Measurements from ENCODE around the gene MTMR3. TPM values are rescaled to one million over a fixed set of nuclear protein-coding genes. Genes with fewer than 3 reads are reported as not detected.

Gene MTMR3
- total and polyA plus RNA-seq, 2 donors (not counting 1 experiment from before 2014, with no cell fraction given) = 31.7 to 67.8 TPM

DNA sequence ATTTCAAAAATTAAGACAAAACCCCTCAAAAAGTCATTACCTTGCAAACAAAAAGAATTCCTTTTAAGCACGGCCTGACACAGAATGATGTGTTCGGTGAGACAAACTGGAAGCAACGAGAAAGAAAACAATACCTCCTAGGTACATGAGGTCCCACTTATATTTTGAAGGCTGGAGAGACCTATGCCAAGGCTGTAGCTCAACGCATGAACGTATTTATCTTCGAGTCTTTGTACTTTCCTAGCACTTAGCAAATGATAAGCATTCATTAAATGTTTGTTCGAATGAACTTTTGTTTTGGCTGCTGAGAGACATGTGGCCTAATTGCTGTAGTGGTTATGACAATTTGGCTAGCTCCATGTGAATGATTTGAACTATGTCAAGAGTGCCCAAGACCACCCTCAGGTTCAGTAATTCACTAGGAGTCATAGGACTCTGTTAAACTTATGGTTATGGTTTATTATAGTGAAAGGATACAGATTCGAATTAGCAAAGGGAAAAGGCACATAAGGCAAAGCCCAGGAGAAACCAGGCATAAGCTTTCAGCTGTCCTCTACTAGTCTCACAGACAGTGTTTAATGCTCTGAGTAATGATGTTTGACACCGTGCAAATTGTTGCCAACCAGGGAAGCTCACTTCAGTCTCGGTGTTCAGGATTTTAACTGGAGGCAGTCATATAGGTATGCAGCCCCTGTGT is 171.2 kb downstream of the MTMR3 start:
- WGBS (ENCODE audit: insufficient coverage) = 93% methylated on average over 7 of the region's 10 CpGs
- no peak for TF ChIP-seq EZH2 (IDR thresholded peaks at IDR 0.05; ENCODE audit: borderline replicate concordance, insufficient read depth, low read depth, low read length, poor library complexity, severe bottlenecking)
- TF ChIP-seq, protein P1, sequence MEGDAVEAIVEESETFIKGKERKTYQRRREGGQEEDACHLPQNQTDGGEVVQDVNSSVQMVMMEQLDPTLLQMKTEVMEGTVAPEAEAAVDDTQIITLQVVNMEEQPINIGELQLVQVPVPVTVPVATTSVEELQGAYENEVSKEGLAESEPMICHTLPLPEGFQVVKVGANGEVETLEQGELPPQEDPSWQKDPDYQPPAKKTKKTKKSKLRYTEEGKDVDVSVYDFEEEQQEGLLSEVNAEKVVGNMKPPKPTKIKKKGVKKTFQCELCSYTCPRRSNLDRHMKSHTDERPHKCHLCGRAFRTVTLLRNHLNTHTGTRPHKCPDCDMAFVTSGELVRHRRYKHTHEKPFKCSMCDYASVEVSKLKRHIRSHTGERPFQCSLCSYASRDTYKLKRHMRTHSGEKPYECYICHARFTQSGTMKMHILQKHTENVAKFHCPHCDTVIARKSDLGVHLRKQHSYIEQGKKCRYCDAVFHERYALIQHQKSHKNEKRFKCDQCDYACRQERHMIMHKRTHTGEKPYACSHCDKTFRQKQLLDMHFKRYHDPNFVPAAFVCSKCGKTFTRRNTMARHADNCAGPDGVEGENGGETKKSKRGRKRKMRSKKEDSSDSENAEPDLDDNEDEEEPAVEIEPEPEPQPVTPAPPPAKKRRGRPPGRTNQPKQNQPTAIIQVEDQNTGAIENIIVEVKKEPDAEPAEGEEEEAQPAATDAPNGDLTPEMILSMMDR (IDR thresholded peaks at IDR 0.05) = no peak

DNA sequence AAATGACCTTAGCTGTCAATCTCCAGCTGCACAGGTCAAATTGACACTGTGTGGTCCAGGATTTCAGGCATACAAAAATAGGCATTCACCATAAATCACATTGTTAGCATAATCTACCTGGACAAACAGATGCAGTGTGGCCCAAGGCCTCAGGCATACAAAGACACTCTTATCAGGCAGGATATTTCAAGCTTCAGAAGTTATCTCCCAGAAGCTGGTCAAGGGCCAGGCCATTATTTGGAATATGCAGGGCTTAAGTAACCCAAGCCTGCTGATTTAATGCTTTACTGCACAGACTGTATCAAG is 171.7 kb downstream of the MTMR3 start:
- ATAC-seq (ENCODE audit: low read depth) (no peak), DNase-seq (no peak)
- Histone ChIP-seq H2AFZ (ENCODE audit: insufficient read depth, low read depth, low read length, poor library complexity, severe bottlenecking) (no peak overlapping the region), H3K79me2 (ENCODE audit: control insufficient read depth, insufficient read depth, low read length) (no peaks in the 10 kb centered on the region), H3K4me3 (ENCODE audit: control extremely low read depth in 1 of 5, extremely low read depth in 1 of 5, insufficient read depth in 1 of 5, low read depth in 2 of 5, low read length in 4 of 5) (no peak overlapping the region), H4K20me1 (ENCODE audit: control insufficient read depth, insufficient read depth, low read length, poor library complexity, severe bottlenecking) (no peaks in the 10 kb centered on the region), H3K27ac (ENCODE audit: low read length in 2 of 2) (no peak overlapping the region), H3K9ac (ENCODE audit: low read length) (no peak overlapping the region), H3K36me3 (replicated peaks in 1 of 2; ENCODE audit: control extremely low read depth in 1 of 2, control insufficient read depth in 1 of 2, extremely low read depth in 1 of 2, insufficient read depth in 2 of 2, low read length in 1 of 2) (no peaks in the 10 kb centered on the region), H3K27me3 (replicated peaks in 1 of 4; ENCODE audit: control extremely low read depth in 1 of 4, control insufficient read depth in 3 of 4, insufficient read depth in 4 of 4, low read length in 3 of 4) (no peaks in the 10 kb centered on the region), H3K9me3 (ENCODE audit: control extremely low read depth in 1 of 3, control insufficient read depth in 2 of 3, insufficient read depth in 1 of 3, low read length in 2 of 3) (peaks cover 0 to 15% (median 7%) of the 10 kb centered on the region in 3 donors), H3K4me1 (ENCODE audit: control insufficient read depth in 2 of 2, insufficient read depth in 2 of 2, low read length in 2 of 2) (no peaks in the 10 kb centered on the region), H3K4me2 (replicated peaks; ENCODE audit: low read depth, low read length, poor library complexity, severe bottlenecking) (no peak overlapping the region)
- intact Hi-C loops (cut with micrococcal nuclease) = no loop called here
- POLR2A ChIA-PET = no interaction called here
- CTCF ChIA-PET = no interaction called here
- H3K27ac Mint-ChIP-seq = no peak overlapping the region
- TF ChIP-seq, protein P1 (IDR thresholded peaks at IDR 0.05) = no peak
- TF ChIP-seq EZH2 (IDR thresholded peaks at IDR 0.05; ENCODE audit: borderline replicate concordance, insufficient read depth, low read depth, low read length, poor library complexity, severe bottlenecking) = no peak
- peaks cover 6% of the 10 kb centered on the region for H3K9me3 Mint-ChIP-seq (ENCODE audit: insufficient read depth)
- peaks cover 5% of the 10 kb centered on the region for H3K27me3 Mint-ChIP-seq
- H3K4me3 Mint-ChIP-seq = no peak overlapping the region
- H3K4me1 Mint-ChIP-seq = no peaks in the 10 kb centered on the region

More for the DNA sequence above, 171.2 kb downstream of the MTMR3 start:
- H2AFZ ChIP-seq (ENCODE audit: insufficient read depth, low read depth, low read length, poor library complexity, severe bottlenecking) = no peak overlapping the region
- Mint-ChIP-seq H3K9me3 (ENCODE audit: insufficient read depth) (peaks cover 6% of the 10 kb centered on the region), H3K27ac (no peak overlapping the region), H3K4me1 (no peaks in the 10 kb centered on the region), H3K4me3 (no peak overlapping the region), H3K27me3 (peaks cover 2% of the 10 kb centered on the region)
- H3K9ac ChIP-seq (ENCODE audit: low read length) = no peak overlapping the region
- ATAC-seq (ENCODE audit: low read depth) (no peak), DNase-seq (no peak)
- no peaks in the 10 kb centered on the region for H3K36me3 ChIP-seq (replicated peaks in 1 of 2; ENCODE audit: control extremely low read depth in 1 of 2, control insufficient read depth in 1 of 2, extremely low read depth in 1 of 2, insufficient read depth in 2 of 2, low read length in 1 of 2)
- H3K9me3 ChIP-seq (ENCODE audit: control extremely low read depth in 1 of 3, control insufficient read depth in 2 of 3, insufficient read depth in 1 of 3, low read length in 2 of 3) = peaks cover 0 to 15% (median 7%) of the 10 kb centered on the region in 3 donors
- intact Hi-C loops (cut with micrococcal nuclease) = no loop called here
- H3K27ac ChIP-seq (ENCODE audit: low read length in 2 of 2) = no peak overlapping the region
- no peak overlapping the region for H3K4me2 ChIP-seq (replicated peaks; ENCODE audit: low read depth, low read length, poor library complexity, severe bottlenecking)
- ChIA-PET CTCF (no interaction called here), POLR2A (no interaction called here)
- no peaks in the 10 kb centered on the region for H4K20me1 ChIP-seq (ENCODE audit: control insufficient read depth, insufficient read depth, low read length, poor library complexity, severe bottlenecking)
- H3K79me2 ChIP-seq (ENCODE audit: control insufficient read depth, insufficient read depth, low read length) = no peaks in the 10 kb centered on the region
- H3K4me1 ChIP-seq (ENCODE audit: control insufficient read depth in 2 of 2, insufficient read depth in 2 of 2, low read length in 2 of 2) = no peaks in the 10 kb centered on the region
- no peaks in the 10 kb centered on the region for H3K27me3 ChIP-seq (replicated peaks in 1 of 4; ENCODE audit: control extremely low read depth in 1 of 4, control insufficient read depth in 3 of 4, insufficient read depth in 4 of 4, low read length in 3 of 4)
- H3K4me3 ChIP-seq (ENCODE audit: control extremely low read depth in 1 of 5, extremely low read depth in 1 of 5, insufficient read depth in 1 of 5, low read depth in 2 of 5, low read length in 4 of 5) = no peak overlapping the region
